Measurements from ENCODE around the gene PSMC3IP.
A peak's percentile ranks its signal among the peaks of the same experiment; 100 is the strongest.
"Not testable (repeated sequence)": the region's sequence is repeated elsewhere in the genome, so short reads cannot be mapped to it uniquely, and the experiment has no call there.

Gene PSMC3IP

GRCh38 chr17:42547698-42548069 lies 29.8 kb downstream of the PSMC3IP start:
- Histone ChIP-seq H3K9me3 (ENCODE audit: control insufficient read depth, insufficient read depth, low read length) (no peaks in the 10 kb centered on the region), H4K20me1 (ENCODE audit: control insufficient read depth, insufficient read depth, low read depth, low read length) (no peaks in the 10 kb centered on the region), H3K9me2 (replicated peaks; ENCODE audit: control insufficient read depth, low read length) (no peaks in the 10 kb centered on the region), H3K27me3 (ENCODE audit: control insufficient read depth, low read length) (no peaks in the 10 kb centered on the region), H3K36me3 (ENCODE audit: control insufficient read depth, low read length) (no peaks in the 10 kb centered on the region), H3K4me2 (ENCODE audit: low read length) (peak overlapping the region; percentile 79), H3K4me1 (ENCODE audit: control insufficient read depth, low read length) (peaks cover 10% of the 10 kb centered on the region), H3F3A (ENCODE audit: control insufficient read depth, insufficient read depth) (no peaks in the 10 kb centered on the region), H3K27ac (ENCODE audit: low read depth, low read length) (no peak overlapping the region), H3K79me2 (ENCODE audit: control insufficient read depth, low read length) (no peaks in the 10 kb centered on the region), H3K4me3 (ENCODE audit: low read length) (peak overlapping the region; percentile 71)
- TF ChIP-seq EZH2phosphoT487 (IDR thresholded peaks at IDR 0.05; ENCODE audit: borderline replicate concordance, low read length) (no peak), CTCF (IDR thresholded peaks at IDR 0.05; ENCODE audit: low read depth, low read length, poor library complexity, severe bottlenecking) (no peak)

GRCh38 chr17:42547001-42547461 lies 30.5 kb downstream of the PSMC3IP start:
- TF ChIP-seq CTCF (IDR thresholded peaks at IDR 0.05; ENCODE audit: low read depth, low read length, poor library complexity, severe bottlenecking) (no peak), EZH2phosphoT487 (IDR thresholded peaks at IDR 0.05; ENCODE audit: borderline replicate concordance, low read length) (no peak)
- H3K4me2 ChIP-seq (ENCODE audit: low read length): no peak overlapping the region
- H3K4me1 ChIP-seq (ENCODE audit: control insufficient read depth, low read length): peaks cover 10% of the 10 kb centered on the region
- H3K4me3 ChIP-seq (ENCODE audit: low read length): no peak overlapping the region
- H3K9me3 ChIP-seq (ENCODE audit: control insufficient read depth, insufficient read depth, low read length): no peaks in the 10 kb centered on the region
- no peak overlapping the region for H3K27ac ChIP-seq (ENCODE audit: low read depth, low read length)
- no peaks in the 10 kb centered on the region for H3F3A ChIP-seq (ENCODE audit: control insufficient read depth, insufficient read depth)
- no peaks in the 10 kb centered on the region for H3K27me3 ChIP-seq (ENCODE audit: control insufficient read depth, low read length)
- H3K9me2 ChIP-seq (replicated peaks; ENCODE audit: control insufficient read depth, low read length): no peaks in the 10 kb centered on the region
- H3K36me3 ChIP-seq (ENCODE audit: control insufficient read depth, low read length): no peaks in the 10 kb centered on the region
- no peaks in the 10 kb centered on the region for H3K79me2 ChIP-seq (ENCODE audit: control insufficient read depth, low read length)
- H4K20me1 ChIP-seq (ENCODE audit: control insufficient read depth, insufficient read depth, low read depth, low read length): no peaks in the 10 kb centered on the region

GRCh38 chr17:42545755-42546505 lies 31.6 kb downstream of the PSMC3IP start:
- H3K27ac ChIP-seq (ENCODE audit: low read depth, low read length); H4K20me1 ChIP-seq (ENCODE audit: control insufficient read depth, insufficient read depth, low read depth, low read length); H3K36me3 ChIP-seq (ENCODE audit: control insufficient read depth, low read length); H3K9me2 ChIP-seq (replicated peaks; ENCODE audit: control insufficient read depth, low read length); H3K27me3 ChIP-seq (ENCODE audit: control insufficient read depth, low read length); H3K79me2 ChIP-seq (ENCODE audit: control insufficient read depth, low read length); H3K4me2 ChIP-seq (ENCODE audit: low read length); H3K9me3 ChIP-seq (ENCODE audit: control insufficient read depth, insufficient read depth, low read length); H3F3A ChIP-seq (ENCODE audit: control insufficient read depth, insufficient read depth); H3K4me3 ChIP-seq (ENCODE audit: low read length): not testable (repeated sequence)
- peaks cover 10% of the 10 kb centered on the region for H3K4me1 ChIP-seq (ENCODE audit: control insufficient read depth, low read length)

GRCh38 chr17:42544874-42545283 lies 32.6 kb downstream of the PSMC3IP start:
- H3K9me3 ChIP-seq (ENCODE audit: control insufficient read depth, insufficient read depth, low read length): no peaks in the 10 kb centered on the region
- no peak overlapping the region for H3K4me2 ChIP-seq (ENCODE audit: low read length)
- no peak overlapping the region for H3K27ac ChIP-seq (ENCODE audit: low read depth, low read length)
- H3F3A ChIP-seq (ENCODE audit: control insufficient read depth, insufficient read depth): no peaks in the 10 kb centered on the region
- no peaks in the 10 kb centered on the region; the same call in 1 of the 2 replicates for H3K36me3 ChIP-seq (ENCODE audit: control insufficient read depth, low read length)
- H3K4me1 ChIP-seq (ENCODE audit: control insufficient read depth, low read length): peaks cover 10% of the 10 kb centered on the region
- H3K27me3 ChIP-seq (ENCODE audit: control insufficient read depth, low read length): no peaks in the 10 kb centered on the region
- no peak overlapping the region for H3K4me3 ChIP-seq (ENCODE audit: low read length)
- no peak for TF ChIP-seq CTCF (IDR thresholded peaks at IDR 0.05; ENCODE audit: low read depth, low read length, poor library complexity, severe bottlenecking)
- no peak for TF ChIP-seq EZH2phosphoT487 (IDR thresholded peaks at IDR 0.05; ENCODE audit: borderline replicate concordance, low read length)
- H3K9me2 ChIP-seq (replicated peaks; ENCODE audit: control insufficient read depth, low read length): no peaks in the 10 kb centered on the region
- H3K79me2 ChIP-seq (ENCODE audit: control insufficient read depth, low read length): no peaks in the 10 kb centered on the region
- H4K20me1 ChIP-seq (ENCODE audit: control insufficient read depth, insufficient read depth, low read depth, low read length): no peaks in the 10 kb centered on the region

Data from DOHH2 (cell line).